Measurements from ENCODE around the gene SLCO2A1. TPM values are rescaled to one million over a fixed set of nuclear protein-coding genes. Genes with fewer than 3 reads are reported as not detected.

SLCO2A1 gene
- total and polyA plus RNA-seq, 2 of the 4 experiments (the other 2 are of a cell fraction): under 0.01 to 1.5 TPM

DNA sequence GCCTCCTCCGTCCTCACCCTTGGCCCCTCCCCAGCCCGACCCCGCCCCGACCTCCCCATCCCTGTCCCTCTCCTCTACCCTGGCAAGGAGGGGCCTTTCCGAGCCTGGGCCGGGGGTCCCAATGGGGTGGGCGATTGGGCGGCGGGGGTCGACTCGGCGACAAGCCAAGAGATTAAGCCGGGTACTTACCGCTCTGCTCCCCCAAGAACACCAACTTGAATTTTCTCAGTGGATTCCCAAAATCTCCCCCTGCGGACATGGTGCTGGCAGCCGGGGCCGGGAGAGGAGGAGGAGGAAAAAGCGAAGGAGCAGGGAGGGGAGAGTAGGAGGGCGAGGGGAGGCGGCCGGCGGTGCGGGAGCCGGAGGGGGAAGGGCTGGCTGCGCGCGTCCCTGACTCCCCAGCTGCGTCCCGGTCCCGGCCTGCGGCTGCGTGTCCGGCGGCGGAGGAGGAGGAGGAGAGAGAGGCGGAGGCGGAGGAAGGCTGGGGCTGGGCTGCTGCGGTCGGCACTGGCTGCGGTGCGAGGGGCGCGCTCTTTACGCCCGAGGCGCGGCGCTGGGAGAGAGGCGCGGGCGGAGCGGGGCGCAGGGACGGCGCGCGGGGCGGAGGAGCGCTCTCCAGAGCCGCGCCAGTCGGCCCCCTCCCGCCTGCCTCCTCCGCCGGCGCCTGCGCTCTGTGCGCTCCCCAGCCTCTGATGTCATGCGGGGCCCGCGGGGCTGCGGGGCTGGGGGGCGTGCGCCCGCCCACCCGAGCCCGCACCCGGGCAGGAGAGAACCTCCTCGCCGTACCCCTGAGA, 134.3 kb downstream of the SLCO2A1 start, which contains the start of gene RAB6B:
Gene RAB6B, minus strand, starts transcription at position 675 of the 794 bp plus-strand sequence. Its CDS starts 416 bp downstream, at position 259.
- intact Hi-C loops (cut with micrococcal nuclease): no loop called here
- Histone ChIP-seq H3K27ac (ENCODE audit: insufficient read depth, low read length) (no peak within 1 kb of the TSS), H2AFZ (replicated peaks; ENCODE audit: low read length, poor library complexity) (peak within 1 kb of the TSS; percentile 90), H2BK15ac (ENCODE audit: low read depth, low read length) (no peak within 1 kb of the TSS), H3K56ac (ENCODE audit: extremely low read depth, insufficient read depth, low read length) (no peak within 1 kb of the TSS), H3K27me3 (ENCODE audit: control insufficient read depth, insufficient read depth, low read length) (peaks cover 50% of the 10 kb centered on the region), H3K9ac (ENCODE audit: low read depth, low read length) (no peak within 1 kb of the TSS), H3K18ac (ENCODE audit: low read depth, low read length) (no peak within 1 kb of the TSS), H3K36me3 (ENCODE audit: control insufficient read depth, insufficient read depth, low read length) (no peaks in the 10 kb centered on the region), H3K9me3 (ENCODE audit: control insufficient read depth, insufficient read depth, low read length) (no peaks in the 10 kb centered on the region), H3K9me1 (ENCODE audit: insufficient read depth, low read length) (no peaks in the 10 kb centered on the region), H4K8ac (ENCODE audit: low read depth in 2 of 2, low read length in 2 of 2) (no peak within 1 kb of the TSS; a peak in 1 of 4 replicates), H2BK120ac (ENCODE audit: low read depth, low read length) (no peak within 1 kb of the TSS), H3K14ac (replicated peaks; ENCODE audit: low read depth, low read length) (no peak within 1 kb of the TSS), H4K91ac (ENCODE audit: insufficient read depth, low read depth, low read length) (no peak within 1 kb of the TSS), H3K4ac (ENCODE audit: low read depth, low read length) (no peak within 1 kb of the TSS), H2BK20ac (ENCODE audit: low read depth, low read length) (no peak within 1 kb of the TSS), H3K23ac (ENCODE audit: low read depth, low read length) (no peak within 1 kb of the TSS), H2BK5ac (ENCODE audit: low read depth, low read length, poor library complexity, severe bottlenecking) (no peak within 1 kb of the TSS), H3K4me2 (ENCODE audit: low read depth, low read length) (peak within 1 kb of the TSS; percentile 73), H2AK9ac (replicated peaks; ENCODE audit: low read depth, low read length, poor library complexity) (peak within 1 kb of the TSS; percentile 30), H3K79me1 (ENCODE audit: low read depth in 1 of 2, low read length in 2 of 2) (no peaks in the 10 kb centered on the region), H3K4me1 (ENCODE audit: control insufficient read depth, insufficient read depth, low read length) (no peaks in the 10 kb centered on the region), H4K20me1 (ENCODE audit: insufficient read depth, low read length) (no peaks in the 10 kb centered on the region), H4K5ac (ENCODE audit: low read depth, low read length) (no peak within 1 kb of the TSS), H2AK5ac (ENCODE audit: low read depth, low read length) (no peak within 1 kb of the TSS), H3K4me3 (ENCODE audit: insufficient read depth, low read depth, low read length) (peak within 1 kb of the TSS; percentile 64)
- ChIA-PET CTCF (no interaction called here), POLR2A (ENCODE audit: unreplicated experiment) (no interaction called here)
- dilution Hi-C loops (cut with HindIII; ENCODE audit: low sequenced_read_pairs, unreplicated experiment): no loop called here
- TF ChIP-seq POLR2A (IDR thresholded peaks at IDR 0.05; ENCODE audit: low read depth, low read length): no peak
- TF ChIP-seq MAZ (IDR thresholded peaks at IDR 0.05; ENCODE audit: borderline replicate concordance, low read depth, low read length): peak; percentile 53; the same call in 1 of the 2 replicates
- DNase-seq (peak; percentile 20), ATAC-seq (ENCODE audit: low read depth) (peak; percentile 96)
- in situ Hi-C loops (cut with MboI; ENCODE audit: low sequenced_read_pairs): no loop called here
- 0% methylated on average over 12 of the region's 80 CpGs; no CpG with 5 or more reads in 1 of the 2 experiments for WGBS, 2 experiments (ENCODE audit: extremely low coverage in 2 of 2, insufficient read length in 1 of 2)
- no TSS peak for BruUV-seq (replicated peaks)
